GM23338 (cell line): ENCODE data around the gene KRTAP10-12. TPM values are rescaled to one million over a fixed set of nuclear protein-coding genes. Genes with fewer than 3 reads are reported as not detected.

Experiments
- ATAC-seq: fragments of 200-7000 bp; cut with Tn5 transposase; 3 replicates; pipeline ENCODE4 v1.9.1; 2020
- DNase-seq: peaks from one replicate; pipeline ENCODE4 v3.0.0-alpha.2; 2015; ENCODE audit warnings: low spot score
- H2AFZ ChIP-seq: fragments of 200-600 bp; sonication (generic); 2 replicates; pipeline ENCODE4 v1.8.0; 2016; ENCODE audit warnings: antibody characterized with exemption, mild to moderate bottlenecking, moderate library complexity
- H3F3A ChIP-seq: fragments of 200-600 bp; sonication (generic); replicated peaks from 2 replicates; pipeline ENCODE4 v1.8.0; 2017; ENCODE audit warnings: antibody characterized with exemption, mixed run types, low read depth
- H3K27ac ChIP-seq: fragments of 200-600 bp; sonication (generic); 2 replicates; pipeline ENCODE4 v1.6.1; 2016; ENCODE audit warnings: low read depth
- H3K27me3 ChIP-seq: fragments of 200-600 bp; sonication (generic); 2 replicates; pipeline ENCODE4 v1.8.0; 2016; ENCODE audit warnings: mild to moderate bottlenecking, mixed run types, moderate library complexity; ENCODE audit not compliant: insufficient read depth
- H3K36me3 ChIP-seq: fragments of 200-600 bp; sonication (generic); 2 replicates; pipeline ENCODE4 v1.8.0; 2016; ENCODE audit warnings: mild to moderate bottlenecking; ENCODE audit not compliant: insufficient read depth
- H3K4me1 ChIP-seq: fragments of 200-600 bp; sonication (generic); 2 replicates; pipeline ENCODE4 v1.8.0; 2016; ENCODE audit warnings: mild to moderate bottlenecking, moderate library complexity; ENCODE audit not compliant: insufficient read depth
- H3K4me2 ChIP-seq: fragments of 200-600 bp; sonication (generic); 2 replicates; pipeline ENCODE4 v1.7.1; 2017; ENCODE audit warnings: mixed run types
- H3K4me3 ChIP-seq: fragments of 200-600 bp; sonication (generic); 2 replicates; pipeline ENCODE4 v1.6.1; 2016; ENCODE audit warnings: mixed run types
- H3K79me2 ChIP-seq: fragments of 200-600 bp; sonication (generic); replicated peaks from 2 replicates; pipeline ENCODE4 v1.8.0; 2017; ENCODE audit warnings: mild to moderate bottlenecking; ENCODE audit not compliant: insufficient read depth
- H3K9me2 ChIP-seq: fragments of 200-600 bp; sonication (generic); 2 replicates; pipeline ENCODE4 v1.8.0; 2017; ENCODE audit not compliant: insufficient read depth
- H4K20me1 ChIP-seq: fragments of 200-600 bp; sonication (generic); replicated peaks from 2 replicates; pipeline ENCODE4 v1.8.0; 2017; ENCODE audit warnings: mild to moderate bottlenecking; ENCODE audit not compliant: insufficient read depth
- H3K27ac Mint-ChIP-seq: 2 replicates; pipeline ENCODE4 v1.8.0; 2020; ENCODE audit warnings: inconsistent platforms, mild to moderate bottlenecking, moderate library complexity, mixed read lengths
- H3K27me3 Mint-ChIP-seq: 3 replicates; pipeline ENCODE4 v1.8.0; 2022; ENCODE audit warnings: low read depth, mild to moderate bottlenecking, moderate library complexity, mixed read lengths, inconsistent platforms; ENCODE audit not compliant: insufficient read depth, poor library complexity
- H3K36me3 Mint-ChIP-seq: 3 replicates; pipeline ENCODE4 v1.8.0; 2021; ENCODE audit warnings: low read depth, mild to moderate bottlenecking, inconsistent platforms, moderate library complexity, mixed read lengths
- H3K4me1 Mint-ChIP-seq: 3 replicates; pipeline ENCODE4 v1.8.0; 2020; ENCODE audit warnings: mild to moderate bottlenecking, inconsistent platforms, mixed read lengths
- H3K4me3 Mint-ChIP-seq: 3 replicates; pipeline ENCODE4 v1.8.0; 2021; ENCODE audit warnings: moderate library complexity, mild to moderate bottlenecking, inconsistent platforms, mixed read lengths
- H3K9me3 Mint-ChIP-seq: 3 replicates; pipeline ENCODE4 v1.8.0; 2020; ENCODE audit warnings: moderate library complexity, mild to moderate bottlenecking, inconsistent platforms, mixed read lengths
- CREB1 ChIP-seq: fragments of 250-450 bp; sonication (Bioruptor Pico); IDR thresholded peaks from 2 replicates; pipeline ENCODE4 v1.5.0; 2020; ENCODE audit warnings: low read depth, mild to moderate bottlenecking, moderate library complexity
- CTCF ChIP-seq, 2 experiments: fragments of 200-600 bp in 1 of 2; sonication (generic) in 1 of 2; conservative IDR thresholded peaks; 2 replicates each; pipeline versions ENCODE4 v1.5.1 to v1.6.1; 2016 to 2017; ENCODE audit warnings: antibody characterized with exemption in 2 of 2, low read depth in 2 of 2, mild to moderate bottlenecking in 2 of 2, moderate library complexity in 1 of 2
- ETS1 ChIP-seq: IDR thresholded peaks from 2 replicates; pipeline ENCODE4 v1.6.1; 2016; ENCODE audit warnings: antibody characterized with exemption
- EZH2 ChIP-seq: fragments of 200-600 bp; sonication (generic); IDR thresholded peaks from one replicate; pipeline ENCODE4 v1.8.0; 2017; ENCODE audit warnings: antibody characterized with exemption, mild to moderate bottlenecking, low read depth; ENCODE audit not compliant: unreplicated experiment
- EZH2phosphoT487 ChIP-seq: fragments of 200-600 bp; sonication (generic); IDR thresholded peaks from one replicate; pipeline ENCODE4 v1.8.1; 2018; ENCODE audit warnings: antibody characterized with exemption; ENCODE audit not compliant: unreplicated experiment
- JUNB ChIP-seq: IDR thresholded peaks from one replicate; pipeline ENCODE4 v1.6.1; 2016; ENCODE audit warnings: antibody characterized with exemption; ENCODE audit not compliant: unreplicated experiment
- NANOG ChIP-seq: IDR thresholded peaks from 2 replicates; pipeline ENCODE4 v1.6.1; 2016; ENCODE audit warnings: antibody characterized with exemption, borderline replicate concordance
- POLR2AphosphoS5 ChIP-seq: IDR thresholded peaks from 2 replicates; pipeline ENCODE4 v1.6.1; 2016; ENCODE audit warnings: antibody characterized with exemption, low read depth
- REST ChIP-seq: IDR thresholded peaks from one replicate; pipeline ENCODE4 v1.6.1; 2018; ENCODE audit warnings: antibody characterized with exemption; ENCODE audit not compliant: unreplicated experiment
- ZNF114 ChIP-seq: fragments of 250-450 bp; sonication (Bioruptor Pico); IDR thresholded peaks from 2 replicates; pipeline ENCODE4 v1.5.0; 2020; ENCODE audit warnings: mild to moderate bottlenecking, moderate library complexity
- ZNF331 ChIP-seq: fragments of 250-450 bp; sonication (Bioruptor Pico); IDR thresholded peaks from 2 replicates; pipeline ENCODE4 v1.5.0; 2020; ENCODE audit warnings: low read depth, mild to moderate bottlenecking, moderate library complexity
- polyA plus RNA-seq: library from polyadenylated mRNA; unstranded; fragments of >200 nt; fragmentation: Nextera tagmentation; extraction: Ambion mirVana; gene quantifications from 2 replicates; pipeline ENCODE4 v1.2.1, GENCODE V29; 2016
- total RNA-seq: library from RNA; depleted of rRNA; stranded (reverse); fragments of >200 nt; shearing (Covaris generic); gene quantifications from 2 replicates; pipeline ENCODE4 v1.2.3, GENCODE V29; 2014

KRTAP10-12 gene
- total and polyA plus RNA-seq, 2 experiments from 2014 or later, result not detected

GRCh38 chr21:44737706-44738354 is 40.9 kb downstream of the KRTAP10-12 start:
- Histone ChIP-seq H3K9me2 (no peaks in the 10 kb centered on the region), H3K27me3 (no peaks in the 10 kb centered on the region), H3K4me2 (no peak overlapping the region), H2AFZ (no peak overlapping the region), H3K27ac (no peak overlapping the region), H3K79me2 (no peaks in the 10 kb centered on the region), H3F3A (no peaks in the 10 kb centered on the region), H3K4me1 (no peaks in the 10 kb centered on the region), H3K4me3 (no peak overlapping the region), H3K36me3 (peaks cover 4% of the 10 kb centered on the region), H4K20me1 (no peaks in the 10 kb centered on the region)
- TF ChIP-seq EZH2 (no peak), POLR2AphosphoS5 (no peak), CTCF (conservative IDR thresholded peaks at IDR 0.05; ENCODE audit: low read depth in 2 of 2) (no peak), ZNF331 (CRISPR knock-in tag) (no peak), ZNF114 (CRISPR knock-in tag) (no peak), REST (no peak), NANOG (no peak), ETS1 (no peak), JUNB (no peak)
- Mint-ChIP-seq H3K4me1 (peaks cover 28% of the 10 kb centered on the region), H3K9me3 (peaks cover 31% of the 10 kb centered on the region; the same call in 2 of the 3 replicates), H3K27ac (no peak overlapping the region), H3K4me3 (no peak overlapping the region), H3K27me3 (peaks cover 16% of the 10 kb centered on the region), H3K36me3 (peaks cover 12% of the 10 kb centered on the region)
- ATAC-seq, result no peak
- DNase-seq, result peak; percentile 72

GRCh38 chr21:44738621-44739020 is 41.6 kb downstream of the KRTAP10-12 start:
- H3K4me3 ChIP-seq, result no peak overlapping the region
- H3K36me3 ChIP-seq, result peaks cover 6% of the 10 kb centered on the region
- H3F3A ChIP-seq, result no peaks in the 10 kb centered on the region
- no peak for ATAC-seq
- no peak overlapping the region for H3K4me2 ChIP-seq
- no peak overlapping the region for H3K27ac ChIP-seq
- H3K4me1 ChIP-seq, result no peaks in the 10 kb centered on the region
- no peaks in the 10 kb centered on the region for H4K20me1 ChIP-seq
- H3K27me3 ChIP-seq, result no peaks in the 10 kb centered on the region
- H3K9me2 ChIP-seq, result no peaks in the 10 kb centered on the region
- Mint-ChIP-seq H3K27ac (no peak overlapping the region), H3K27me3 (peaks cover 12% of the 10 kb centered on the region), H3K9me3 (peaks cover 36% of the 10 kb centered on the region; the same call in 2 of the 3 replicates), H3K4me3 (no peak overlapping the region), H3K36me3 (peaks cover 12% of the 10 kb centered on the region), H3K4me1 (peaks cover 28% of the 10 kb centered on the region)
- no peaks in the 10 kb centered on the region for H3K79me2 ChIP-seq
- DNase-seq, result no peak
- H2AFZ ChIP-seq, result no peak overlapping the region
- TF ChIP-seq POLR2AphosphoS5 (no peak), EZH2phosphoT487 (no peak), CREB1 (CRISPR knock-in tag) (no peak)
